Urothelium cell line (cell line): ENCODE measurements around the gene OGT.
"Not testable (repeated sequence)": the region's sequence is repeated elsewhere in the genome, so short reads cannot be mapped to it uniquely, and the experiment has no call there.

Experiments used
- DNase-seq: peaks from one replicate; pipeline ENCODE4 v3.0.0; 2011; ENCODE audit warnings: low spot score, mixed read lengths
- FAIRE-seq: peaks from 2 replicates; lab custom pipeline; 2011; peaks lifted over from hg19 to GRCh38; lab: Jason Lieb, UNC

The OGT gene

DNA sequence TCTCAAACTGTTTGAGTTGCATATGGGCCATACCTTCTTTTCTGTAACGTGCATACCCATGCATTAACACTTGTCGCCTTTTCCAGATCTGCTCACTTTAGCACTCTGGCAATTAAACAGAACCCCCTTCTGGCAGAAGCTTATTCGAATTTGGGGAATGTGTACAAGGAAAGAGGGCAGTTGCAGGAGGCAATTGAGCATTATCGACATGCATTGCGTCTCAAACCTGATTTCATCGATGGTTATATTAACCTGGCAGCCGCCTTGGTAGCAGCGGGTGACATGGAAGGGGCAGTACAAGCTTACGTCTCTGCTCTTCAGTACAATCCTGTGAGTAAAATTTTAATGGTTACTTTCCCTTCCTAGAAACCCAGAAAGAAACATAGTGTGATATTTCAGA, 4.8 kb downstream of the OGT start:
- FAIRE-seq (no peak), DNase-seq (no peak)

DNA sequence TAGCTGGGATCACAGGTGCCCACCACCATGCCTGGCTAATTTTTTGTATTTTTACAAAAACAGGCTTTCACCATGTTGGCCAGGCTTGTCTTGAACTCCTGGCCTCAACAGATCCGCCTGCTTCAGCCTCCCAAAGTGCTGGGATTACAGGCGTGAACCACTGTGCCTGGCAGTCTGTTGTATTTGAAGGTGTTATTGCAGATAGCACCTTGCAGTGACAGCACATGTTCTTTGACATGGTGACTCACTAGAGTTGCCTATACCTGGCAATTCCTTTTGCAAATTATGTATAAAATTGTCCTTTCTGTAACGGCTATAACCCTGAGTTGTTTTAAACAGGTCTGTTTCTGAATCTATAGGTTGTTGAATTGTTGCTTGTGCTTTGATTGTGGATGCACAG, 7.9 kb downstream of the OGT start:
- FAIRE-seq (no peak), DNase-seq (no peak)

DNA sequence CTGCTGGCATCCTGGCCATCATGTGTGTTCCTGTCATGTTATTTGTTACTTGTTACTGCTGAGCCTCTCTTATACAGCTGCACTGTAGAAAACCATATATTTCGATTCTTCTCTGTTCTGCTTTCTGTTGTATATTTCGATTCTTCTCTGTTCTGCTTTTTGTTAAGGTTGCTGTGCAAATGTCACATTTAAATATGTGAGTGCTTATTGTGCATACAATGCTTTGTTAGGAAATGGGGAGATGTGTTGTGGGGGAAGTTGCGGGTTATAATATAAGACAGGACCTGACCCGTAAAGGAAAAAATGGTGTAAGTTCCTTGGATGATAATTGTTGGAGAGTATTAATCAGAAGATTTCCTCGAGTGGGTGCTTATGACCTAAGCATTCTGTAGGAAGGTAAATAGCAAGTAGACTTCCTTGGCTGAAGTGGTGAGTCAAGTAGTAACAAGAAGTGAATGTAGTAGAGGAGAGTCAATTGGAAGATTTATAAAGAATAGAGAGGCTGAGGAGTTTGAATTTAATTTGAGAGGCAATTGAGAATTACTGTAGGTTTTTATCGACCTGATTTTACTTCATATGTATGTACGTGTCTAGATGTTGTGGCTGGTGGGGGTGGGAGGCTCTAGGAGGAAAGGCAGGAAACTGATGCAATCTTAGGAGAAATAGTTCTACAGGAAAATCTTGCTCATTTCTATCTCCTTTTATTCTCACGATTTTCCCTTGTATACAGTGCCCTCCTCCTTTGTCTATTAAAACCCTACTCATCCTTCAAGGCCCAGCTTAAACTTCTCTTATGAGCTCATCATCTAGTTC, 8.5 kb downstream of the OGT start:
- FAIRE-seq, result no peak
- no peak for DNase-seq

DNA sequence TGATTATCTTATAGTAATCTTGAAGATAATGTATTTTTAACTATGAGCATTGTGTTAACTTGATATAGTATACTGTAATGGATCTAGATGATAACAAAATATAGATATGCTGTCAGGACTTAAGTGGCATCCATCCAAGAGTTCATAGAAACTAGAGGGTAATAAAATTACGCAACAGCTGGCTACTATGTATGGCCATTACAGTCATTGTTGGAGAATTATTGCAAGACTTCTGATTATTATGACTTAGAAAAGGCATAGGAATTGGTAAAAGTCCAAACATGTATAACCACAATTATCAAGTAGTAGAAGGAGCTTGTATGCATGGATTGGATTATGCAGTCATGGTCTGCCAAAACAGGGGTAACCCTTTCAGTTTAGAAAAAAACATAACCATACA, 9.5 kb downstream of the OGT start:
- FAIRE-seq, result no peak

DNA sequence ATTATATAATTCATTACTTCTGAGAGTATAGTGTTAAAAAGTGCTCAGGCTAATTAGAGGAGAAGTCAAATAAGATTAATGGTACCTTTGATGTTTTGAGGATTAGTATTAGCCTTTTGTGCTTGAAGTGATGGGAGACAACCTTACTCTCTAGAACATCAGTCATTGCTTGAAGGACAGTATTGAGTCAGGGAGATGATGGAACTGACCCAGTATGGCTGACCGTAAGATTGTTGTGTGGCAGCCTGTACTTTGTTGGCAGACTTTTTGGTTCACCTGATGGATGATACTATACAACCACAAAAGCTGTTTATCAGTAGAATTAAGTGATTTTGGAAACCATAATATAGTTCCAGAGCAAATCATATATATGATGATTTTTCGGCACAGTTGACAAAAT, 9.9 kb downstream of the OGT start:
- DNase-seq, result no peak
- FAIRE-seq, result no peak

More for the DNA sequence above, 9.5 kb downstream of the OGT start:
- DNase-seq, result no peak

DNA sequence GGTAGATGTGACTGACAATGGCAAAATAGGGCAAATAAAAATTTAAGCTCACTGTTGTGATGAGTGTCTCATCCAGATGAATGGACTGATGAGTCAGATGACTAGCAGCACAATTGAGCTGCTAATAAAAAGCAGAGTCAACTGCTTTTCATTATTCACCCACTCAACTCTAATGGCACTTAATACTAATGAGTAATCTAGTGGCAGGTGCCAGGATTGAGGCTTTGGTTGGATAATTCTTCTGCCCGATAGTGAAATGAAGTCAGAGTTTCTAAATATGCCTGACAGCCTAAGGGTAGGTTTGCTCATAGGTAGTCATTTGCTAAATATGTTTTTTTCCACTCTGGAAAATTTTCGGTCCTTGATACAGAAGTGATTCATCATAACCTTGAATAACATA, 10.4 kb downstream of the OGT start:
- DNase-seq, result peak; percentile 12

DNA sequence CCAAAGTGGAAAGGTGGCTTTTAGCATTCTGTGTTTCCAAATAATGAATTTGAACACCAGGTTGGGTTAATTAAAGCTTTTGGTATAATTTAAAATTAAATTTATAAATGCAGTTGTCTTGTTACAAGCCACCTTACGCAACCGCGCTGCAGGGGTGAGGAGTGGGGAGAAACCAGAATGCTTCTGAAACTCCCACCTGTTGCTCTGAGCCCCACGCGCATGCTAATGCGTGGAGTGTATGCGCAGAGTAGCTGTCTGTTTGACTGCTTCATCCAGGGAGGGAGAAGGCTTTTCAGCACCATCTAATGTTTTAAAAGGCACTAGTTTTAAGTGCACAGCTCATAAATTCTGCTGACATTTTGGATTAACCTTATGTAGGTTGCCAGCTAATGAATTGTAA, 12.5 kb downstream of the OGT start:
- no peak for DNase-seq
- no peak for FAIRE-seq

More for the DNA sequence above, 10.4 kb downstream of the OGT start:
- FAIRE-seq, result no peak

DNA sequence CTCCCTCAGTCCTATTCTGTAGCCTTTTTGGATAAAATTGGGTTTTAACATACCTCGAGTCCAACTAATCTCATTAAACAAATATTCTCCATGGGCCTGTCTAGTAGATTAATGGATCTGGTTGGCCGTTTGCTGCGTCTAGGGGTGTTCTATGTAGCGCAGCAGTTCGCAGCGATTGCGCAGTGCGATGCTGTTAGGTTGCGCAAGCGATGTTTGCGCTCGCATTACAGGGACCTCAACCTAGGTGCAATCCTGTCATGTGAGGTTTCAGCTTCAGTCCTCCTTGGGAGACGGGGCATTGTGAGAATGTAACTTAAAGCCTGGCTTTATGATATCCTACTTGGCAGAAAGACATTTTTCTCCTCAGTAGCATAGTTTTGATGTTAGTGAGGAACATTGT, 14.0 kb downstream of the OGT start:
- FAIRE-seq (no peak), DNase-seq (no peak)

DNA sequence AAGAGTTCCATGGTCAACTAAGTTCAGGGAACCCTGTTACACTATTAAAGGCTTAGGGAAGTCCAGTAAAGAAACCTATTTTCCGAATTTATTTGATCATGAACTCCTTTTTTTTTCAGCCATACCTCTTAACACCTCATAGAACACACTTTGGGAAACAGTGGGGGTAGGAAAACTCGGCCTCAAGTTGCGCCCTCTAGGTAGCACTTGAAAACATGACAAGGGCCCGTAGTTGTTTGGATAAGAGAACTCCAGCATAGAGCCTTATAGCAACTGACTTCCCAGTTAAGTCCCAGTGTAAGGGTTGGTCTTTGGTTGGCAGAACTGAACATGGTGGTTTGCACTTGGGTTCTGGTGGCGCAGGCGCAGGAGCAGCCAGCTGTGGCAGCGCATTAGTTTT, 14.4 kb downstream of the OGT start:
- FAIRE-seq, result no peak
- no peak for DNase-seq

DNA sequence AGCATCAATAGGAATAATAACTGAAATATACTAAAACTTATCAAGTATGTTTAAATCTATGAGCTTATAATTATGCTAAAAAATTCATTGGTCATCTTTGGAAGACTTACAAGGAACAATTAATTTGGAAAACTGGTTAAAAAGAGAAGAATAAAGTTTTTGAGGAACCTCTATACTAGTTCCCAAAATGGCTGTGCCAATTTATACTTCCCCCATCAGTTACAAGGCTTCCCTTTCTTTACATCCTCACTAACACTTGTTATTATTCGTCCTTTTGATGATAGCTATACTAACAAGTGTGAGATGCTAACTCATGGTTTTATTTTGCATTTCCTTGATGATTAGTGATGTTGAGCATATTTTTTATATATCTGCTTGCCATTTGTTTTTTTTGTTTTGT, 17.1 kb downstream of the OGT start:
- DNase-seq (no peak), FAIRE-seq (no peak)

DNA sequence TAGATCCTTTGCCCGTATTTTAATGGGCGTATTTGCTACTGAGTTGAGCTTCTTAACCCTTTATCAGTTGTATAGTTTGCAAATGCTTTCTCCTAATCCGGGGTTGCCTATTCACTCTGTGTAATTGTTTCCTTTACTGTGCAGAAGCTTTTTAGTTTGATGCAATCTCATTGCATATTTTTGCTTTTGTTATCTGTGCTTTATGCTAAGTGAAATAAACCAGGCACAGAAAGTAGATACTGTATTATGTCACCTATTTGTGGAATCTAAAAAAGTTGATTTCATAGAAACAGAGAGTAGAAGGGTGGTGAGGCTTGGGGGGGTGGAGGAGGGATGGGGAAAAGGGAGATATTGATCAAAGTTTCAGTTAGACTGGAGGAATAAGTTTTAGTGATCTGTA, 17.7 kb downstream of the OGT start:
- FAIRE-seq (no peak), DNase-seq (no peak)

DNA sequence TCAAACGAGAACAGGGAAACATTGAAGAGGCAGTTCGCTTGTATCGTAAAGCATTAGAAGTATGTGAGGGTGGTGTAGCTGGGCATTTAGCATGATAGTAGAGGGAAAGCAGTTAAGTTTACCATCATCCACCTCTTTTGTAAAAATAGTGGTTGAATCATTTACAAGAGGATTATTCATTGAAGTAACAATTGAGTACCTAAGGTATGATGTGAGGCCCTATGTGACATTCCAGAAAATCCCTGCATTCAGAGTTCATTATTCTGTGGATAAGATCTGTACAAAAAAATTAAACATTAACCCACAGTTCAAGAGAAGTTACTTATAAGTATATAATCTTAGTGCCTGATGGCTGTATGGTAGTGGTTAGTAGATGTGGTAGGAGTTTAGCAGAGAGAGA, 23.1 kb downstream of the OGT start:
- FAIRE-seq (no peak), DNase-seq (no peak)

DNA sequence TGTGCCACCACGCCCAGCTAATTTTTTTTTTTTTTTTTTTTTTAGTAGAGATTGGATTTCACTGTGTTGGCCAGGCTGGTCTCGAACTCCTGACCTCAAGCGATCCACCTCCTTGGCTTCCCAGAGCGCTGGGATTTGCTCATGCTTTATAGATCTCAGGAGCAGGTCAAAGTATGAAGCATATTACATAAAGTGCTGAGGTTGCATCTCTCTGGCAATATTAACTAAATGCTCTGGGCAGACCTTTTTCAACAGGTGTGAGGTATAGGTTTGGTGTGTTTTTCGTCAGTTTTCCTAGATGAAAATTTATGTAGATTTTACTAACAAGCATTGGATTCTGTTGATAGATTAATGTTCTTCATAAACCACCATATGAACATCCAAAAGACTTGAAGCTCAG, 26.0 kb downstream of the OGT start:
- FAIRE-seq (no peak), DNase-seq (no peak)

DNA sequence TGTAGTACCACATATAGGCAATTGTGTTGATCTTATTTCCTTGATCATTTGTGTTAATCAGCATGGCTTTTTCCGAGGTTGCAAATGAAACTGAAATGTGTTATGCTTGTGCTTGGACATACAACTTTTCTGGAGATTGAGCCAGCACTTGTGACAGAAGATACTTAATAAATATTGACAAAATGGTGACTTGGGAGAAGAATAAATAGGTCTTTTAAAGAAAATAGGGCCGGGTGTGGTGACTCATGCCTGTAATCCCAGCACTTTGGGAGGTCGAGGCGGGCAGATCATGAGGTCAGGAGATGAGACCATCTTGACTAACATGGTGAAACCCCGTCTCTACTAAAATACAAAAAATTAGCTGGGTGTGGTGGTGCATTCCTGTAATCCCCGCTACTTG, 26.9 kb downstream of the OGT start:
- DNase-seq, FAIRE-seq: not testable (repeated sequence)

DNA sequence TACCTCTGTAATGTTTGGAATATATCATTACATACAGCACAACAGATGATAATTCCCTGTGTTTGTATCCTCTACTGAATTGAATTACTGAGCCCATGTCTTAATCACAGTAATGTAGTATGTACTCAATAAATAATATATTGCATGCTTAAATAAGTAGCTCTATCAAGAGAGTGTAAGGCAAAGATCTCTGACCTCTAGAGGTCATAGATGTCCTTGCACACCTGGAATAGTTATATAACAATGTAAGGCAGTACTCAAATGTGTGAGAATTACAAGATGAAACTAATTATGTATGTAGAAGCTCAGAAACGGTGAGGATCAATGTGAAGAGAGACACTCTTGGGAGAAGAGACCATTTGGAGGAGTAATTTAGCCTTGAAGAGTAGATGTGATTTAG, 31.0 kb downstream of the OGT start:
- no peak for FAIRE-seq

DNA sequence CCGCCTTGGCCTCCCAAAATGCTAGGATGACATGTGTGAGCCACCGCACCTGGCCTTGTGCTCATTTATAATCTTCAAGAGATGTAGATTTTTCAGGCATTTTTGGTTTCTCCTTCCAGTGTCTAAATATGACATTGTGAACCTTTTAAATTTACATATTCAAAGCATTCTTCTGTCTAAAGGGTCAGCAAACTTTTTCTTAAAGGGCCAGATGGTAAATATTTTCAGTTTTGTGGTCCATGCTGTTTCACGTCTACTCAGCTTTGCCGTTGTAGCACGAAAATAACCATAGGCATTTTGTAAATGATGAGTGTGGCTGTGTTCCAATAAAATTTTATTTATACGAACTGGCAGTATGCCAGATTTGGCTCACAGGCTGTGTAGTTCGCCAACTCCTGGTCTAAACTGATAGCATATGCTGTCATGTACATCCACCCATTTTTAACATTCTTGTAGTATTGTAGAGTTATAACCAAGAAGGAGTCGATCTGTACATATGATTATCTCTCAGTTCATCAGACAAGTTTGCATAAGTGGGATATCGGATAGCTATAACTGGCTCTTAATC, 32.7 kb downstream of the OGT start:
- FAIRE-seq, result no peak
- no peak for DNase-seq

More for the DNA sequence above, 31.0 kb downstream of the OGT start:
- DNase-seq, result no peak

DNA sequence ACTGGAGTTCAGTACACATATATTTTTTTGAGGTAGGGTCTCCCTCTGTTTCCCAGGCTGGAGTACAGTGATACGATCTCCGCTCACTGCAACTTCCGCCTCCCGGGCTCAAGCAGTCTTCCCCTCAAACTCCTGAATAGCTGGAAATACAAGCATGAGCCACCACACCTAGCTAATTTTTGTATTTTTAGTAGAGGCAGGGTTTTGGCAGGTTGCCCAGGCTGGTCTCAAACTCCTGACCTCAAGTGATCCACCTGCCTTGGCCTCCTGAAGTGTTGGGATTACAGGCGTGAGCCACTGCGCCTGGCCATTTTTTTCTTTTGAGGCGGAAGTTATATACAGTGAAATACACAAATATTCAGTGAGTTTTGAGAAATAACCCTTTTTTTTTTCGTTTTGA, 38.5 kb downstream of the OGT start:
- not testable (repeated sequence) for FAIRE-seq, DNase-seq

DNA sequence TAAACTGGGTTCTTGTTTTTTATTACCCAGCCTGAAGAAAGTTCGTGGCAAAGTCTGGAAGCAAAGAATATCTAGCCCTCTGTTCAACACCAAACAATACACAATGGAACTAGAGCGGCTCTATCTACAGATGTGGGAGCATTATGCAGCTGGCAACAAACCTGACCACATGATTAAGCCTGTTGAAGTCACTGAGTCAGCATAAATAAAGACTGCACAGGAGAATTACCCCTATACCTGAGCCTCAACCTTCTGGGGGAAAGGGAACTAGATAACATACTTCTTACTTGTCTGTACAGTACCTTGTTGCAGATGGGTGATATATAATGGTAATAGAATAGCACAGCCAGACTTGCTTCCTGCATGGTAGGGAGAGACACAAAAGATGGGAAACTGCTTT, 40.7 kb downstream of the OGT start:
- FAIRE-seq (no peak), DNase-seq (no peak)

DNA sequence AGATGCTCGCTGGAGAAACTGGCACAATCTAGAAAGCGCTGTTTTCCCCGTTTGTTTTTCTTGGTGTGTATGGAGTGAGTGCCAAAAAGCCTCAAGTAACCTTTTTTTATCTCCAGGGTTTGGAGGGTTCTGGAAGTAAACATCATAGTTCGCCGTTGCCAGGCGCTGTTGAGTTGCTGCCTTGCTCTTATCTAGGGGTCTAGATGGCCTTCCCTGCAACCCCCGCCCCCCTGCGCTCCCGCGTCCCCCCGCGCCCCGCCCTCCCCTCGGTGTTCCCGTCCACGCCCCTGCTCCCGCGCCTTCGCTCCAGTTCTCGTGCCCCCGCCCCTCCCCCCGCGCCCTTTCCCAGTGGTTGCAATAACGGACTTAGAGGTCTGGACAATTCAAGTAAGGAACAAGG, 44.8 kb downstream of the OGT start:
- FAIRE-seq, result no peak
- DNase-seq, result no peak

DNA sequence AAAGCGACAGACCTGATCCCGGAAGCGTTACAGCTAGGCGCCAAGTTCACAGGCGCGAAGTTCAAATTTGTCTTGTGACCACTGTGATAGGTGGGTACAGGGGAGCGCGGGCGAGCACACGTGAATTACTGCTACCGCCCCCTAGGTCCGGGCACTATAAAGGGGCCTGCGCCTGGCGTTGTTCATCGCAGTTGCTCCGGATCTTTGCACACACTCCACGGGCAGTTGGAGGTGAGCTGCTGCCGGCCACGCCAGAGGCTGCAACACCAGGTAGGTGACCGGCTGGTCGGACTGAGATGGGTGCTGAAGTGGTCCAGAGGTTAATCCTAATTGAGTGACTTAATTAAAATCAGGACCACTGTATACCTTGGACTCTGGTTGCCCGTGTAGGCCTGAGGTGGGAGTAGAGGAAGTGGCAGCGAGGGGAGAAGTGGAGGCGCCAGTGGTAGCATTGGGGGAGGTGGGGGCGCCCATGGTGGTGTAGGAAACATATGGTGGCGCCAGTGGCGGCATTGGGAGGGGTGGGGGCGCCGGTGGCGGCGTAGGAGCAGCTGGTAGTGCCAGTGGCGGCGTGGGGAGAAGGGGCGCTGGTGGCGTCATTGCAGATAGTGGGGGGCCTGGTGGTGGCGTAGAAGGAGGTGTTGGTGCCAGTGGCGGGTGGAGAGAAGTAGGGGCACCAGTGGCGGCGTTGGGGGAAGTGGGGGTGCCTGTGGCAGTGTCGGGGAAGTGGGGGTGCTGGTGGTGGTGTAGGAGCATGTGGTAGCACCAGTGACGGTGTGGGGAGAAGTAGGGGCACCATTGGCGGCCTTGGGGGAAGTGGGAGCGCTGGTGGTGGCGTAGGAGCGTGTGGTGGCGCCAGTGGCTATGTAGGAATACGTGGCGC, 45.6 kb downstream of the OGT start, which contains the start of gene GCNA:
Gene GCNA, plus strand, starts transcription at position 185 of the 883 bp plus-strand sequence. CDS start 2,385 bp downstream, outside the sequence.
- FAIRE-seq (no peak), DNase-seq (no peak)

DNA sequence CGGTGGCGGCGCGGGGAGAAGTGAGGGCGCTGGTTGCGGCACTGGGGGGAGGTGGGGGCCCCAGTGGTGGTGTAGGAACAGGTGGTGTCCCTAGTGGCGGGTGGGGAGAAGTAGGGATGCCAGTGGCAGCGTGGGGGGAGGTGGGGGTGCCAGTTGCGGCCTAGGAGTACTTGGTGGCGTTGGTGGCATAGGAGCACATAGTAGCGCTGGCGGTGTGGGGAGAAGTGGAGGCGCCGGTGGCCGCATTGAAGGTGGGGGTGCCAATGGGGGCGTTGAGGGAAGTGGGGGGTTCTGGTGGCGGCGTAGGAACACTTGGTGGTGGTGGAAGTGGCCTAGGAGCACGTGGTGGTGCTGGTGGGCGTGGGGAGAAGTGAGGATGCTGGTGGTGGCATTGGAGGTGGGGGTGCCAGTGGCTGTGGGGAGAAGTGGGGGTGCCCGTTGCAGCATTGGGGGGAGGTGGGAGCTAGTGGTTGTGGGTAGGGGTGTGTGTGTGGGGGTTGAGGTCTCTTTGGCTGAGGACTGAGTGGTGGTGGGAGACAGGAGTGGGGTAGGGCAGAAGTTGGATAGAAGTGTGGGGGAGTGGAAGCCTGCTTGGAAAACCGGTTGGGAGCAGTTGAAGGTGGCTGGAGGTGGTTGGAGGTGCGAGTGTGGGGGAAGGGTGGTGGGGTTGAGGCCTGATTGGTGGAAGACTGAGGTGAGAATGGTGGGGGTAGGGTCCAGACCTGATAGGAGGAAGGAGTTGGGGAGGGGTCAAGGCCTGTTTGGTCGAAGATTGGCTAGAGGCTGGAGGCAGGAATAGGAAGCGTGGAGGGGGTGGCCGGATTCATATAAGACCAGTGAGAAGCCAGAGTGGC, 46.5 kb downstream of the OGT start:
- DNase-seq (no peak), FAIRE-seq (no peak)
